ENCODE data around the gene RAI14.

GRCh38 chr5:34703767-34704713 is 47.9 kb downstream of the RAI14 start:
- TF ChIP-seq CTCF (IDR thresholded peaks at IDR 0.05; ENCODE audit: insufficient read depth, low read depth, low read length) (no peak), EZH2 (IDR thresholded peaks at IDR 0.05; ENCODE audit: insufficient read depth, low read length) (no peak)

Measured in astrocyte (in vitro differentiated cells and primary cell).